Mesenchymal stem cell (in vitro differentiated cells and primary cell): Measurements from ENCODE around the gene SLFN12L.

Source experiments
- DNase-seq: peaks from one replicate; pipeline ENCODE4 v3.0.0-alpha.2; 2013
- H2AFZ ChIP-seq: one replicate; pipeline ENCODE4 v1.6.1; 2013; ENCODE audit warnings: low read depth, mild to moderate bottlenecking, control low read depth, inconsistent platforms, low read length, moderate library complexity
- H2AK5ac ChIP-seq: 2 replicates; pipeline ENCODE4 v1.6.1; 2013; ENCODE audit warnings: low read length, moderate library complexity, mild to moderate bottlenecking, inconsistent platforms; ENCODE audit not compliant: severe bottlenecking
- H2BK120ac ChIP-seq: one replicate; pipeline ENCODE4 v1.6.1; 2013; ENCODE audit warnings: low read depth, mild to moderate bottlenecking, inconsistent platforms, low read length, moderate library complexity
- H2BK12ac ChIP-seq, 2 experiments: one replicate each; pipeline ENCODE4 v1.6.1; 2013; ENCODE audit warnings: inconsistent platforms in 2 of 2, low read length in 2 of 2, mild to moderate bottlenecking in 2 of 2, moderate library complexity in 2 of 2, control low read depth in 1 of 2
- H2BK15ac ChIP-seq: one replicate; pipeline ENCODE4 v1.6.1; 2013; ENCODE audit warnings: mild to moderate bottlenecking, low read depth, inconsistent platforms; ENCODE audit not compliant: poor library complexity, severe bottlenecking
- H2BK5ac ChIP-seq: 2 replicates; pipeline ENCODE4 v1.6.1; 2013; ENCODE audit warnings: low read depth, mild to moderate bottlenecking, low read length, control low read depth, inconsistent platforms; ENCODE audit not compliant: poor library complexity, severe bottlenecking
- H3K14ac ChIP-seq, 2 experiments: one replicate each; pipeline ENCODE4 v1.6.1; 2013; ENCODE audit warnings: inconsistent platforms in 2 of 2, low read length in 2 of 2, control low read depth in 1 of 2, mild to moderate bottlenecking in 1 of 2, moderate library complexity in 1 of 2
- H3K18ac ChIP-seq, 2 experiments: one replicate each; pipeline ENCODE4 v1.6.1; 2013; ENCODE audit warnings: inconsistent platforms in 2 of 2, low read length in 2 of 2, control low read depth in 1 of 2, low read depth in 1 of 2, mild to moderate bottlenecking in 1 of 2
- H3K23ac ChIP-seq, 2 experiments: one replicate each; pipeline ENCODE4 v1.6.1; 2013; ENCODE audit warnings: inconsistent platforms in 2 of 2, low read length in 2 of 2, mild to moderate bottlenecking in 2 of 2, moderate library complexity in 2 of 2, control low read depth in 1 of 2
- H3K27ac ChIP-seq: 2 replicates; pipeline ENCODE4 v1.5.1; 2013; ENCODE audit warnings: mild to moderate bottlenecking, moderate library complexity, low read length, control low read depth, inconsistent platforms; ENCODE audit not compliant: poor library complexity, severe bottlenecking
- H3K27me3 ChIP-seq, 2 experiments: 2 replicates each; pipeline versions ENCODE4 v1.6.1 to v1.7.0; 2013; ENCODE audit warnings: low read length in 2 of 2, mild to moderate bottlenecking in 2 of 2, moderate library complexity in 2 of 2, control low read depth in 1 of 2, inconsistent platforms in 1 of 2; ENCODE audit not compliant: control insufficient read depth in 1 of 2, insufficient read depth in 1 of 2
- H3K36me3 ChIP-seq, 2 experiments: 2 replicates each; pipeline versions ENCODE4 v1.6.1 to v1.7.0; 2013; ENCODE audit warnings: low read length in 2 of 2, control low read depth in 1 of 2, inconsistent platforms in 1 of 2, low read depth in 1 of 2, mild to moderate bottlenecking in 1 of 2; ENCODE audit not compliant: insufficient read depth in 2 of 2, control insufficient read depth in 1 of 2
- H3K4ac ChIP-seq, 2 experiments: one replicate each; pipeline ENCODE4 v1.6.1; 2013; ENCODE audit warnings: inconsistent platforms in 2 of 2, low read length in 2 of 2, mild to moderate bottlenecking in 2 of 2, moderate library complexity in 2 of 2, control low read depth in 1 of 2, low read depth in 1 of 2
- H3K4me1 ChIP-seq: 2 replicates; pipeline ENCODE4 v1.6.1; 2013; ENCODE audit warnings: low read depth, low read length, control low read depth; ENCODE audit not compliant: control insufficient read depth, insufficient read depth
- H3K4me2 ChIP-seq: 2 replicates; pipeline ENCODE4 v1.6.1; 2013; ENCODE audit warnings: low read length, mild to moderate bottlenecking, inconsistent platforms; ENCODE audit not compliant: poor library complexity, severe bottlenecking
- H3K4me3 ChIP-seq, 2 experiments: 2 replicates each; pipeline versions ENCODE4 v1.5.1 to v1.7.0; 2013; ENCODE audit warnings: low read length in 2 of 2, mild to moderate bottlenecking in 2 of 2, control low read depth in 1 of 2, low read depth in 1 of 2; ENCODE audit not compliant: insufficient read depth in 1 of 2
- H3K79me1 ChIP-seq: replicated peaks from 2 replicates; pipeline ENCODE4 v1.6.1; 2013; ENCODE audit warnings: mild to moderate bottlenecking, control low read depth, low read length, inconsistent platforms; ENCODE audit not compliant: poor library complexity, severe bottlenecking
- H3K9ac ChIP-seq: 2 replicates; pipeline ENCODE4 v1.7.0; 2013; ENCODE audit warnings: mild to moderate bottlenecking, low read length, moderate library complexity
- H3K9me3 ChIP-seq: 2 replicates; pipeline ENCODE4 v1.7.0; 2013; ENCODE audit warnings: mild to moderate bottlenecking, low read length; ENCODE audit not compliant: control insufficient read depth
- H4K8ac ChIP-seq: one replicate; pipeline ENCODE4 v1.6.1; 2013; ENCODE audit warnings: inconsistent platforms, mild to moderate bottlenecking, low read length, moderate library complexity
- H4K91ac ChIP-seq: one replicate; pipeline ENCODE4 v1.6.1; 2013; ENCODE audit warnings: mild to moderate bottlenecking, low read length, inconsistent platforms
- WGBS: methylation state at CpG from one replicate; pipeline ENCODE4 v1.1.7; 2013; ENCODE audit warnings: mixed read lengths; 5-methylcytosine and 5-hydroxymethylcytosine counted together

SLFN12L gene

GRCh38 chr17:35448214-35448898, 89.1 kb downstream of the SLFN12L start, which contains the start of gene SLFN13:
SLFN13 (minus strand) TSS chr17:35448766; CDS start chr17:35445680, 3,086 bp downstream.
- peaks cover 27 to 59% of the 10 kb centered on the region in 2 experiments for H3K27me3 ChIP-seq
- H3K9ac ChIP-seq, result peak within 1 kb of the TSS; percentile 48
- peak within 1 kb of the TSS in 1 of 2 experiments; percentile 64 for H3K4ac ChIP-seq
- no peak within 1 kb of the TSS for H4K91ac ChIP-seq
- H3K27ac ChIP-seq, result peak within 1 kb of the TSS; percentile 20
- peak within 1 kb of the TSS; percentile 91 for H3K4me2 ChIP-seq
- H2BK15ac ChIP-seq, result no peak within 1 kb of the TSS
- H3K4me1 ChIP-seq, result peaks cover 15% of the 10 kb centered on the region
- H3K36me3 ChIP-seq, result no peaks in the 10 kb centered on the region
- peak within 1 kb of the TSS; percentile 24 for H2BK5ac ChIP-seq
- peak within 1 kb of the TSS; percentile 36 for H2AFZ ChIP-seq
- no peaks in the 10 kb centered on the region for H3K9me3 ChIP-seq
- H2BK120ac ChIP-seq, result no peak within 1 kb of the TSS
- H3K14ac ChIP-seq, result peak within 1 kb of the TSS in 1 of 2 experiments; percentile 53
- H3K4me3 ChIP-seq, result peak within 1 kb of the TSS; percentile 69 to 81
- no peak within 1 kb of the TSS for H4K8ac ChIP-seq
- no peak within 1 kb of the TSS for H3K23ac ChIP-seq
- WGBS, result 1% methylated on average over 44 of the region's 44 CpGs
- H3K79me1 ChIP-seq, result no peaks in the 10 kb centered on the region
- peak; percentile 24 for DNase-seq
- no peak within 1 kb of the TSS for H2AK5ac ChIP-seq
- peak within 1 kb of the TSS in 1 of 2 experiments; percentile 23 for H2BK12ac ChIP-seq
- peak within 1 kb of the TSS in 1 of 2 experiments; percentile 12 for H3K18ac ChIP-seq

GRCh38 chr17:35447499-35447898, 90.0 kb downstream of the SLFN12L start:
- Histone ChIP-seq H2BK12ac (no peak overlapping the region), H2BK15ac (no peak overlapping the region), H3K4me3 (no peak overlapping the region), H3K23ac (no peak overlapping the region), H3K36me3 (no peaks in the 10 kb centered on the region), H4K91ac (no peak overlapping the region), H2AFZ (no peak overlapping the region), H3K14ac (no peak overlapping the region), H3K4me2 (peak overlapping the region; percentile 91), H3K4ac (no peak overlapping the region), H3K79me1 (no peaks in the 10 kb centered on the region), H3K4me1 (peaks cover 15% of the 10 kb centered on the region), H2BK120ac (no peak overlapping the region), H4K8ac (no peak overlapping the region), H3K9ac (no peak overlapping the region), H3K27ac (no peak overlapping the region), H3K27me3 (peaks cover 21 to 55% of the 10 kb centered on the region in 2 experiments), H3K9me3 (no peaks in the 10 kb centered on the region), H3K18ac (no peak overlapping the region), H2BK5ac (no peak overlapping the region), H2AK5ac (no peak overlapping the region)
- no peak for DNase-seq
- WGBS, result 92% methylated on average over 1 of the region's 3 CpGs

GRCh38 chr17:35438433-35438832, 99.0 kb downstream of the SLFN12L start:
- no peak overlapping the region for H4K91ac ChIP-seq
- no peak overlapping the region for H2AFZ ChIP-seq
- no peak for DNase-seq
- H3K4me2 ChIP-seq, result no peak overlapping the region
- no peak overlapping the region for H3K4me3 ChIP-seq
- H3K14ac ChIP-seq, result no peak overlapping the region
- H2BK12ac ChIP-seq, result no peak overlapping the region
- H3K79me1 ChIP-seq, result peaks cover 2% of the 10 kb centered on the region
- H3K27me3 ChIP-seq, result no peaks in the 10 kb centered on the region
- no peak overlapping the region for H3K4ac ChIP-seq
- H3K9me3 ChIP-seq, result no peaks in the 10 kb centered on the region
- H3K18ac ChIP-seq, result no peak overlapping the region
- H3K36me3 ChIP-seq, result no peaks in the 10 kb centered on the region
- no peak overlapping the region for H4K8ac ChIP-seq
- H2BK120ac ChIP-seq, result no peak overlapping the region
- H2BK15ac ChIP-seq, result no peak overlapping the region
- H3K27ac ChIP-seq, result no peak overlapping the region
- H2AK5ac ChIP-seq, result no peak overlapping the region
- peaks cover 6% of the 10 kb centered on the region for H3K4me1 ChIP-seq
- no peak overlapping the region for H3K9ac ChIP-seq
- no peak overlapping the region for H2BK5ac ChIP-seq
- H3K23ac ChIP-seq, result no peak overlapping the region

GRCh38 chr17:35433075-35433894, 104.2 kb downstream of the SLFN12L start:
- peaks cover 19% of the 10 kb centered on the region for H3K4me1 ChIP-seq
- H3K4me2 ChIP-seq, result peak overlapping the region; percentile 89
- H2AK5ac ChIP-seq, result peak overlapping the region; percentile 99
- H3K18ac ChIP-seq, result peak overlapping the region; percentile 94 to 97
- peak; percentile 97 for DNase-seq
- no peak overlapping the region for H2AFZ ChIP-seq
- peak overlapping the region; percentile 100 for H3K27ac ChIP-seq
- peak overlapping the region in 1 of 2 experiments; percentile 90 for H2BK12ac ChIP-seq
- H4K91ac ChIP-seq, result no peak overlapping the region
- no peaks in the 10 kb centered on the region for H3K27me3 ChIP-seq
- H3K9me3 ChIP-seq, result no peaks in the 10 kb centered on the region
- 2% methylated on average over 18 of the region's 19 CpGs for WGBS
- H3K36me3 ChIP-seq, result peaks cover 3 to 5% of the 10 kb centered on the region in 2 experiments
- H4K8ac ChIP-seq, result peak overlapping the region; percentile 41
- peaks cover 9% of the 10 kb centered on the region for H3K79me1 ChIP-seq
- H2BK120ac ChIP-seq, result peak overlapping the region; percentile 97
- peak overlapping the region; percentile 99 for H2BK5ac ChIP-seq
- H3K4ac ChIP-seq, result peak overlapping the region in 1 of 2 experiments; percentile 83
- no peak overlapping the region for H3K23ac ChIP-seq
- H3K9ac ChIP-seq, result peak overlapping the region; percentile 95
- peak overlapping the region in 1 of 2 experiments; percentile 86 for H3K4me3 ChIP-seq
- H3K14ac ChIP-seq, result no peak overlapping the region
- peak overlapping the region; percentile 74 for H2BK15ac ChIP-seq
